CD4-positive, alpha-beta memory T cell (primary cell): ENCODE results near the gene IFNG-AS1. TPM values are rescaled to one million over a fixed set of nuclear protein-coding genes. Genes with fewer than 3 reads are reported as not detected.

Experiments
- CTCF ChIA-PET: fragments of 350-600 bp; sonication (Branson Sonifier 250); formaldehyde crosslinking; loops from one replicate; lab custom pipeline; 2021; ENCODE audit warnings: inconsistent platforms; ENCODE audit not compliant: partially characterized antibody; lab: Charles Lee
- POLR2A ChIA-PET: fragments of 350-600 bp; sonication (Branson Sonifier 250); formaldehyde crosslinking; loops from one replicate; lab custom pipeline; 2021; ENCODE audit not compliant: partially characterized antibody; lab: Charles Lee
- DNase-seq, 5 donors: peaks; one replicate each; pipeline versions ENCODE4 v3.0.0 to v3.0.0-alpha.2; 2020 to 2022; ENCODE audit warnings: mixed read lengths in 1 of 5
- H3K27ac ChIP-seq: one replicate; pipeline ENCODE4 v1.7.0; 2013; ENCODE audit warnings: low read depth, low read length
- H3K27me3 ChIP-seq: 2 replicates; pipeline ENCODE4 v1.7.0; 2013; ENCODE audit warnings: mild to moderate bottlenecking, low read length, moderate library complexity; ENCODE audit not compliant: insufficient read depth
- H3K36me3 ChIP-seq: 2 replicates; pipeline ENCODE4 v1.7.0; 2013; ENCODE audit warnings: mild to moderate bottlenecking, low read length, moderate library complexity; ENCODE audit not compliant: insufficient read depth
- H3K4me1 ChIP-seq: 2 replicates; pipeline ENCODE4 v1.7.0; 2013; ENCODE audit warnings: mild to moderate bottlenecking, low read length, moderate library complexity; ENCODE audit not compliant: insufficient read depth
- H3K4me3 ChIP-seq, 2 donors: one replicate each; pipeline ENCODE4 v1.7.0; 2013; ENCODE audit warnings: low read length in 2 of 2, mild to moderate bottlenecking in 1 of 2
- H3K9me3 ChIP-seq, 2 donors: one replicate each; pipeline ENCODE4 v1.7.0; 2013; ENCODE audit warnings: low read length in 2 of 2, control low read depth in 1 of 2; ENCODE audit not compliant: control insufficient read depth in 1 of 2
- H3K27ac Mint-ChIP-seq, 7 donors: one replicate each; pipeline ENCODE4 v1.8.0; 2020 to 2021; ENCODE audit warnings: mixed read lengths in 7 of 7, mild to moderate bottlenecking in 6 of 7, inconsistent platforms in 3 of 7, moderate library complexity in 3 of 7
- H3K27me3 Mint-ChIP-seq, 2 donors: one replicate each; pipeline ENCODE4 v1.8.0; 2020 to 2021; ENCODE audit warnings: mixed read lengths in 2 of 2
- H3K36me3 Mint-ChIP-seq, 2 donors: one replicate each; pipeline ENCODE4 v1.8.0; 2020 to 2021; ENCODE audit warnings: mixed read lengths in 2 of 2, inconsistent platforms in 1 of 2, mild to moderate bottlenecking in 1 of 2
- H3K4me1 Mint-ChIP-seq, 4 donors: one replicate each; pipeline ENCODE4 v1.8.0; 2020 to 2021; ENCODE audit warnings: mixed read lengths in 4 of 4, mild to moderate bottlenecking in 1 of 4
- H3K4me3 Mint-ChIP-seq, 8 donors: one replicate each; pipeline ENCODE4 v1.8.0; 2020 to 2021; ENCODE audit warnings: mixed read lengths in 8 of 8, mild to moderate bottlenecking in 7 of 8, moderate library complexity in 6 of 8, inconsistent platforms in 3 of 8
- H3K9me3 Mint-ChIP-seq, 8 donors: one replicate each; pipeline ENCODE4 v1.8.0; 2020 to 2021; ENCODE audit warnings: mixed read lengths in 8 of 8, mild to moderate bottlenecking in 5 of 8, inconsistent platforms in 3 of 8, moderate library complexity in 1 of 8
- intact Hi-C: fragments of 100-400 bp; cut with micrococcal nuclease; formaldehyde crosslinking; loops from one replicate; pipeline ENCODE4 v1.15.1; 2023
- polyA plus RNA-seq, 2 donors: library from polyadenylated mRNA; unstranded; fragments of 300-500 nt; fragmentation: Illumina TruSeq; gene quantifications; one replicate each; pipeline ENCODE4 v1.2.3, GENCODE V29; 2021
- total RNA-seq, 2 experiments: library from RNA; stranded (reverse); gene quantifications; one replicate each; pipeline ENCODE4 v1.2.3, GENCODE V29; 2021

The IFNG-AS1 gene
- total and polyA plus RNA-seq, 4 experiments from 2014 or later, result 4.6 to 14.5 (median 11.5) TPM

- intact Hi-C loops, result no loop called here
- Histone ChIP-seq H3K4me3 (no peak overlapping the region), H3K9me3 (no peaks in the 10 kb centered on the region), H3K36me3 (no peaks in the 10 kb centered on the region), H3K27ac (no peak overlapping the region), H3K4me1 (no peaks in the 10 kb centered on the region), H3K27me3 (no peaks in the 10 kb centered on the region)
- no peak for DNase-seq
- H3K4me3 Mint-ChIP-seq, result no peak overlapping the region
- H3K27me3 Mint-ChIP-seq, result peaks cover 0 to 4% of the 10 kb centered on the region in 2 donors
- H3K36me3 Mint-ChIP-seq, result no peaks in the 10 kb centered on the region
- H3K9me3 Mint-ChIP-seq, result no peaks in the 10 kb centered on the region
- no peaks in the 10 kb centered on the region for H3K4me1 Mint-ChIP-seq
- H3K27ac Mint-ChIP-seq, result no peak overlapping the region
- POLR2A ChIA-PET, result no interaction called here
- CTCF ChIA-PET, result no interaction called here
Observed at GRCh38 chr12:67969134-67969802, 20.0 kb upstream of the IFNG-AS1 start.

GRCh38 chr12:67977668-67978067 lies 11.6 kb upstream of the IFNG-AS1 start:
- H3K4me3 Mint-ChIP-seq, result no peak overlapping the region
- H3K27me3 ChIP-seq, result no peaks in the 10 kb centered on the region
- no peaks in the 10 kb centered on the region for H3K4me1 Mint-ChIP-seq
- no peak for DNase-seq
- peaks cover 6 to 13% of the 10 kb centered on the region in 2 donors for H3K27me3 Mint-ChIP-seq
- ChIA-PET POLR2A (no interaction called here), CTCF (no interaction called here)
- H3K9me3 Mint-ChIP-seq, result peaks cover 0 to 4% (median 0%) of the 10 kb centered on the region in 8 donors
- no peaks in the 10 kb centered on the region for H3K36me3 Mint-ChIP-seq
- H3K36me3 ChIP-seq, result no peaks in the 10 kb centered on the region
- no peak overlapping the region for H3K27ac Mint-ChIP-seq
- intact Hi-C loops, result no loop called here
- H3K27ac ChIP-seq, result no peak overlapping the region
- no peaks in the 10 kb centered on the region for H3K9me3 ChIP-seq
- H3K4me3 ChIP-seq, result no peak overlapping the region
- no peaks in the 10 kb centered on the region for H3K4me1 ChIP-seq

GRCh38 chr12:67980391-67980790 lies 8.9 kb upstream of the IFNG-AS1 start:
- intact Hi-C loops, result no loop called here
- no peaks in the 10 kb centered on the region for H3K4me1 Mint-ChIP-seq
- Histone ChIP-seq H3K27ac (no peak overlapping the region), H3K4me3 (no peak overlapping the region), H3K36me3 (no peaks in the 10 kb centered on the region), H3K9me3 (no peaks in the 10 kb centered on the region), H3K27me3 (no peaks in the 10 kb centered on the region), H3K4me1 (no peaks in the 10 kb centered on the region)
- H3K27me3 Mint-ChIP-seq, result peaks cover 4 to 10% of the 10 kb centered on the region in 2 donors
- DNase-seq, result no peak
- ChIA-PET CTCF (no interaction called here), POLR2A (no interaction called here)
- H3K36me3 Mint-ChIP-seq, result no peaks in the 10 kb centered on the region
- H3K9me3 Mint-ChIP-seq, result peaks cover 0 to 3% (median 0%) of the 10 kb centered on the region in 8 donors
- H3K27ac Mint-ChIP-seq, result no peak overlapping the region
- no peak overlapping the region for H3K4me3 Mint-ChIP-seq

GRCh38 chr12:67981287-67982162 lies 7.7 kb upstream of the IFNG-AS1 start:
- Mint-ChIP-seq H3K4me1 (no peaks in the 10 kb centered on the region), H3K9me3 (peaks cover 0 to 3% (median 0%) of the 10 kb centered on the region in 8 donors), H3K27me3 (peaks cover 3 to 10% of the 10 kb centered on the region in 2 donors), H3K36me3 (no peaks in the 10 kb centered on the region), H3K27ac (no peak overlapping the region), H3K4me3 (no peak overlapping the region)
- ChIA-PET CTCF (interaction anchor here (1.2 kb wide), 1 partner anchor 9 kb away, joined by 3 read pairs; no protein-coding TSS in a partner anchor), POLR2A (no interaction called here)
- DNase-seq, result no peak
- intact Hi-C loops, result no loop called here
- no peaks in the 10 kb centered on the region for H3K36me3 ChIP-seq
- H3K4me3 ChIP-seq, result no peak overlapping the region
- H3K27ac ChIP-seq, result no peak overlapping the region
- H3K9me3 ChIP-seq, result no peaks in the 10 kb centered on the region
- H3K27me3 ChIP-seq, result no peaks in the 10 kb centered on the region
- H3K4me1 ChIP-seq, result no peaks in the 10 kb centered on the region

- Histone ChIP-seq H3K4me3 (no peak overlapping the region), H3K9me3 (no peaks in the 10 kb centered on the region), H3K27ac (no peak overlapping the region), H3K4me1 (no peaks in the 10 kb centered on the region), H3K27me3 (no peaks in the 10 kb centered on the region), H3K36me3 (no peaks in the 10 kb centered on the region)
- CTCF ChIA-PET, result interaction anchor here (1.2 kb wide), 1 partner anchor 9 kb away, joined by 3 read pairs; no protein-coding TSS in a partner anchor
- Mint-ChIP-seq H3K9me3 (peaks cover 0 to 3% (median 0%) of the 10 kb centered on the region in 8 donors), H3K27me3 (peaks cover 3 to 10% of the 10 kb centered on the region in 2 donors), H3K36me3 (no peaks in the 10 kb centered on the region), H3K27ac (peak overlapping the region in 1 of 7 donors; percentile 7), H3K4me1 (no peaks in the 10 kb centered on the region), H3K4me3 (no peak overlapping the region)
- POLR2A ChIA-PET, result no interaction called here
- intact Hi-C loops, result no loop called here
- DNase-seq, result no peak
Observed at GRCh38 chr12:67982164-67982563, 7.1 kb upstream of the IFNG-AS1 start.

GRCh38 chr12:67986632-67987031 lies 2.6 kb upstream of the IFNG-AS1 start:
- Mint-ChIP-seq H3K27ac (no peak overlapping the region), H3K4me3 (no peak overlapping the region), H3K4me1 (peaks cover 17 to 30% (median 26%) of the 10 kb centered on the region in 4 donors), H3K9me3 (peaks cover 0 to 3% (median 0%) of the 10 kb centered on the region in 8 donors), H3K27me3 (no peaks in the 10 kb centered on the region), H3K36me3 (no peaks in the 10 kb centered on the region)
- no peaks in the 10 kb centered on the region for H3K9me3 ChIP-seq
- H3K27me3 ChIP-seq, result no peaks in the 10 kb centered on the region
- no peaks in the 10 kb centered on the region for H3K36me3 ChIP-seq
- no peak overlapping the region for H3K4me3 ChIP-seq
- ChIA-PET POLR2A (no interaction called here), CTCF (no interaction called here)
- H3K27ac ChIP-seq, result no peak overlapping the region
- no peak for DNase-seq
- intact Hi-C loops, result no loop called here
- H3K4me1 ChIP-seq, result peaks cover 39% of the 10 kb centered on the region

GRCh38 chr12:67988601-67989021 lies 636 bp upstream of the IFNG-AS1 start:
- no peaks in the 10 kb centered on the region for H3K36me3 Mint-ChIP-seq
- intact Hi-C loops, result no loop called here

More at GRCh38 chr12:67988601-67989021, 636 bp upstream of the IFNG-AS1 start:
- ChIA-PET POLR2A (interaction anchor here (0.9 to 1.5 kb wide), 4 partner anchors 11 to 718 kb away, joined by 3 to 4 read pairs (median 3); partner anchors contain the start of gene RAP1B), CTCF (interaction anchor here (1.2 kb wide), 2 partner anchors 40 to 46 kb away, joined by 3 read pairs; no protein-coding TSS in a partner anchor)
- Histone ChIP-seq H3K9me3 (no peaks in the 10 kb centered on the region), H3K36me3 (no peaks in the 10 kb centered on the region), H3K27ac (no peak overlapping the region), H3K4me1 (peaks cover 46% of the 10 kb centered on the region), H3K27me3 (no peaks in the 10 kb centered on the region), H3K4me3 (peak overlapping the region in 1 of 2 donors; percentile 51)
- Mint-ChIP-seq H3K4me1 (peaks cover 22 to 37% (median 32%) of the 10 kb centered on the region in 4 donors), H3K4me3 (peak overlapping the region in 7 of 8 donors; percentile 82 to 96 (median 84)), H3K27ac (peak overlapping the region in 3 of 7 donors; percentile 81 to 89 (median 86)), H3K27me3 (no peaks in the 10 kb centered on the region), H3K9me3 (peaks cover 0 to 3% (median 0%) of the 10 kb centered on the region in 8 donors)
- DNase-seq, result no peak
